ENCODE data around the gene STK10. TPM values are rescaled to one million over a fixed set of nuclear protein-coding genes. Genes with fewer than 3 reads are reported as not detected.

The STK10 gene
- total and polyA plus RNA-seq, 9 of the 15 experiments (the other 6 are each of a cell fraction or from before 2014, with no cell fraction given) = 0.30 to 6.7 (median 2.4) TPM

DNA sequence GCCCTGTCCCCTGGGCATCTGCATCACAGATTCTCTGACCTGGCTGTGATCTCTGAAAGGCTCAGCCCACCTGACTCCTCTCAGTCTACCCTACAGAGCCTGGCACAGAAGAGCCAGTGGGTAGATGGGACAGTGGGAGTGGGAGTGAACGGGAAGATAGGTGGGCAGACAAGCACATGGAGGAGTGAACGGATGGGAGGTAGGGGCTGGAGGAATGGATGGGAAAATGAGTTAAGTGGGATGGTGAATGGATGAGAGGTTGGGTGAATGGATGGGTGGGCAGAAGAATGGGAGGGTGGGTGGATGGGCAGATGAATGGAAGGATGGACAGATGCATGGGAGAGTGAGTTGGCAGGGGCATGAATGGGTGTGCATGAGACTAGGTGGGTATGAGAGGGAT lies 18.8 kb downstream of the STK10 start:
- intact Hi-C loops (cut with micrococcal nuclease) (no loop called here), in situ Hi-C loops (cut with MboI) (no loop called here)
- H3K4me2 ChIP-seq (ENCODE audit: insufficient read depth, low read length) = no peak overlapping the region
- TF ChIP-seq ZNF140 (CRISPR knock-in tag; IDR thresholded peaks at IDR 0.05) (no peak), ZNF584 (CRISPR knock-in tag; IDR thresholded peaks at IDR 0.05; ENCODE audit: low read depth) (no peak), ERF (CRISPR knock-in tag; IDR thresholded peaks at IDR 0.05) (no peak), C11orf30 (IDR thresholded peaks at IDR 0.05; ENCODE audit: low read depth) (no peak), TARDBP (IDR thresholded peaks at IDR 0.05) (no peak), SMC3 (conservative IDR thresholded peaks at IDR 0.05; ENCODE audit: insufficient read depth, low read depth, low read length) (no peak), RBM22 (IDR thresholded peaks at IDR 0.05; ENCODE audit: low read depth, low read length, poor library complexity, severe bottlenecking) (no peak)
- H3K9me3 ChIP-seq (replicated peaks; ENCODE audit: control insufficient read depth, insufficient read depth, low read depth, low read length) = no peaks in the 10 kb centered on the region
- ATAC-seq = no peak
- H3K9me1 ChIP-seq (ENCODE audit: control insufficient read depth, insufficient read depth, low read length) = peaks cover 4% of the 10 kb centered on the region
- DNase-seq (ENCODE audit: extremely low read depth in 1 of 4, low spot score in 3 of 4) = no peak
- no peak overlapping the region for H3K27ac ChIP-seq (ENCODE audit: extremely low read depth, low read depth, low read length)
- H3K36me3 ChIP-seq (ENCODE audit: control insufficient read depth, insufficient read depth, low read length) = no peaks in the 10 kb centered on the region
- 14% methylated on average over 2 of the region's 2 CpGs for WGBS (ENCODE audit: insufficient coverage, low coverage, missing lambda C conversion rate)
- peaks cover 0 to 8% of the 10 kb centered on the region in 2 experiments; a peak in 2 of 5 replicates for H3K27me3 ChIP-seq (ENCODE audit: control insufficient read depth in 2 of 2, insufficient read depth in 2 of 2, low read length in 2 of 2)
- FAIRE-seq = no peak
- BruUV-seq (replicated peaks) = no TSS peak
- H3K9ac ChIP-seq (ENCODE audit: insufficient read depth in 1 of 2, low read depth in 2 of 2, low read length in 2 of 2) = no peak overlapping the region
- H2AFZ ChIP-seq (ENCODE audit: low read depth, low read length) = no peak overlapping the region
- no peak overlapping the region for H3K4me3 ChIP-seq
- no peaks in the 10 kb centered on the region for H4K20me1 ChIP-seq (replicated peaks; ENCODE audit: control insufficient read depth, insufficient read depth, low read length)
- CTCF ChIA-PET (ENCODE audit: low intra/inter-chr PET ratio) = no interaction called here
- H3K4me1 ChIP-seq (replicated peaks in 1 of 2; ENCODE audit: control insufficient read depth in 2 of 2, insufficient read depth in 2 of 2, low read length in 2 of 2) = peaks cover 0 to 10% of the 10 kb centered on the region in 2 experiments; a peak in 2 of 5 replicates
- POLR2A ChIA-PET = interaction anchor here (0.6 to 0.7 kb wide), 2 partner anchors 27 to 74 kb away, joined by 3 to 4 read pairs; no protein-coding TSS in a partner anchor
- H3K79me2 ChIP-seq (ENCODE audit: control insufficient read depth, insufficient read depth, low read length) = no peaks in the 10 kb centered on the region
